ENCODE data around the gene OR1D5.
"Not testable (repeated sequence)": the region's sequence is repeated elsewhere in the genome, so short reads cannot be mapped to it uniquely, and the experiment has no call there.

The OR1D5 gene

DNA sequence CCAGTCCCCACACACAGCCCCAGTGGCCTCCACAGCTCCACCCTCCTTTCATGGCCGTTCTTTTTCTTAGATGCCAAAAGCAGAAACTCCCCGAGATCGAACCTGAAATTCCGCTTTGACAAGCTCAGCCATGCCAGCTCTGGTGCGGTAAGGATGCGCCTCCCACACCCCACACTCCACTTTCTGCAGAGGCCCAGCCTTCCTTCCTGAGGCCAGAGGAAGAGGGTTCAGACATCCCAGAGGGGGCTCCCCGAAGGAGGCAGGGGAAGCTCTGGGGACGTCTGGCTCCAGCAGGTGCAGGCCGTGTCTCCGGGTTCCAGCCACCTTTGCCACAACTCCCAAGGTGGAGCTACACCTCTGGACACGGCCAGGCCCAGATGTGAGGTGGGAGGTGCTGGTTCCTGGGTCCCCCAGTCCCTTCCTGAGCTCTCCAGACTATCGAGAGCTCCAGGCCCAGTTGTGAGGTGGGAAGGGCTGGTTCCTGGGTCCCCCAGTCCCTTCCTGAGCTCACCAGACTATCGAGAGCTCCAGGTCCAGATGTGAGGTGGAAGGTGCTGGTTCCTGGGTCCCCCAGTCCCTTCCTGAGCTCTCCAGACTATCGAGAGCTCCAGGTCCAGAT lies 32.4 kb downstream of the OR1D5 start:
- not testable (repeated sequence) for DNase-seq

- DNase-seq: no peak
Measured at GRCh38 chr17:3030096-3030495, 33.3 kb downstream of the OR1D5 start.

GRCh38 chr17:3029213-3029913 lies 34.0 kb downstream of the OR1D5 start:
- no peak for DNase-seq

- no peak for DNase-seq
Measured at GRCh38 chr17:3027786-3028532, 35.4 kb downstream of the OR1D5 start.

DNA sequence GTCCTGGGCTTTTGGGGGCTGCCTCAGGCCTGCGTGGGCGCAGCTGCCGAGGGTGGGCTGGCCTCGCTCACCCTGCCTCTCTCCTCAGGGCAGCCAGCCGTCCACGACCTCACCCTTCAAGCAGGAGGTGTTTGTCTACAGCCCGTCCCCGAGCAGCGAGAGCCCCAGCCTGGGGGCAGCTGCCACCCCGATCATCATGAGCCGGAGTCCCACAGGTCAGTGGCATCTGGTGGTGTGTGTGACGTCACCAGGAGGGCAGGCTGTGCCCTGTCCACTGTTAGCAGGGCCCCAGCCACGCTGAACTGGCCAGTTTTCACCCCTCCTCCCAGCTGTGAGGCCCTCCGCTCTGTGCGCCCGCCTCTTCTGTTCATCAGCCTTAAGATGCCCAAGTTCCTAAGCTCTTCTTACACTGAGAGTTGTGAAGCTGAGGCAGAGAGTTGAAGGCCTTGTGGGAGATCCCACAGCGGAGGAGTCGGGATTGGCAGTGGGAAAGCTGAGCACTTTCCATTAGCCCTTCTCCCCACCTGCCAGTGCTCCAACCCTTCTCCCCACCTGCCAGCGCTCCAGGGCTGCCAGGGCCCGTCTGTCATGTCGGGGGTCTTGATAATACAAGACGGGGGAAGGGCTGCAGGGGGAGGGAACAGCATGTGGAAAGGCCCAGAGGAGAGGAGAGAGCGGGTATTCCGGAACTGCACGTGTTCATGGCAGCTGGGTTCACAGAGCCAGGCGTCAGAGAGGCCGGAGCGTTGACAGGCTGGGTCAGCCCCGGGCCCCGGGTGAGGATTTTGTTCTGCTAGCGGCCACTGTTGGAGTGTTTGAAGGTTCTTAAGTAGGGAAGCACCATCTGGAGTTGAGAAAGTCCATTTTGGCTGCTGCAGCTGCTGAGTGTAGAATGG lies 36.3 kb downstream of the OR1D5 start:
- DNase-seq: no peak

GRCh38 chr17:3026125-3026855 lies 37.1 kb downstream of the OR1D5 start:
- no peak for DNase-seq

- no peak for DNase-seq
Measured at GRCh38 chr17:3025421-3026124, 37.8 kb downstream of the OR1D5 start.

DNA sequence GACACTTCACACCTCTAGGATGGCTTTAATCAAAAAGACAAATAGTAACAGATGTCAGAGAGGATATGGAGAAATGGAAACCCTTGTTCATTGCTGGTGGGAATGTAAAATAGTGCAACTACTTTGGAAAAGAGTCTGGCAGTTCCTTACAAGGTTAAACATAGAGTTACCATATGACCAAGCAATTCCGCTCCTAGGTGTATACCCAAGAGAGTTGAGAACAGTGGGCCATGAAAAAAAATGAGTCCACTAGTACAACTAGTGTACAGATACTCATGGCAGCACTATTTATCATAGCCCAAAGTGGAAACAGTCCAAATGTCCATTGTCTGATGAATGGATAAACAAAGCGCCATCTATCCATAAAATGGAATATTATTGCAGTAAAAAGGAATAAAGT lies 39.1 kb downstream of the OR1D5 start:
- DNase-seq: no peak

DNA sequence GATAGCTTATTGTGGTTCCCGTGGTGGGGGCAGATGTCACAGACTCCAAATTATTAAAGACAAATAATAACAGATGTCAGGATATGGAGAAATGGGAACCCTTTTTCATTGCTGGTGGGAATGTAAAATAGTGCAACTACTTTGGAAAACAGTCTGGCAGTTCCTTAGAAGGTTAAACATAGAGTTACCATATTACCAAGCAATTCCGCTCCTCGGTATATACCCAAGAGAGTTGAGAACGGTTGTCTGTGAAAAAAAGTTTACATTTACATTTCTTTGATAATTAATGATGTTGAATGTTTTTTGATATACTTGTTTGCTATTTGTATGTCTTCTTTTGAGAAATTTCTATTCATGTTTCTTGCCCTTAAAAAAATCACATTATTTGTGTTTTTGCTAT lies 41.2 kb downstream of the OR1D5 start:
- DNase-seq: no peak

GRCh38 chr17:3020381-3020780 lies 43.0 kb downstream of the OR1D5 start:
- no peak for DNase-seq

DNA sequence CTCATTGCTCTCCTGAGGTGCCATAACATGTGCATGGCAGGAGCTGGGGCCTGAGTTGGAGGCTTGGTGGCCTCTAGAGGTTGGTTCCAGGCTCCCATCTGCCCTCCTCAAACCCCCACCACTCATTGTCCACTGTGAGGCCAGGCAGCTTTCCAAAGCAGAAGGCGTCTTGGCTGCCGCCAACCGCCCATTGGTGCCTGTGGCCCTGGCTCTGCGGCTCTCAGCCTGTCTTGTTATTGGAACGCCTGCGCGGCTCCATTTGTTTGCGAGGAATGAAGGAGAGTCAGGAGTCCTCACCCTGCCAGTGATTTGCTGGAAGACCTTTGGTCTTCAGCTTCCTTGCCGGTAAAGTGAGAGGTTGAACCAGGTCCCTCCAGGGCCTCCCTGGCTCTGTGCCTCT lies 43.6 kb downstream of the OR1D5 start:
- DNase-seq: no peak

DNA sequence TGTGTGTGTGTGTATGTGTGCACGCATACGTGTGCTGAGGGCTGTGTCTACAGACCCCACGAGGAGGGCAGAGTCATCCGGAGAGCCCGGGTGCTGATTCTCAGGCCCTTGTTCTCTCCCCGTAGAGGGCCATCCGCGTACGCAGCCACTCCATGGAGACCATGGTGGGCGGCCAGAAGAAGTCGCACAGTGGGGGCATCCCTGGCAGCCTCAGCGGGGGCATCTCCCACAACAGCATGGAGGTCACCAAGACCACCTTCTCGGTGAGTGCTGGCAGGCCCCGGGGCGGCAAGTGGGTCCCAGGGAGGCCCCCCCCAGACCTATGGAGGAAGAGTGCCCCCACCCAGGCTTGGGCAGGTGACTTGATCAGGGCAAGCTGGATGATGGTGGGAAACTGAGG lies 45.5 kb downstream of the OR1D5 start:
- DNase-seq: no peak

DNA sequence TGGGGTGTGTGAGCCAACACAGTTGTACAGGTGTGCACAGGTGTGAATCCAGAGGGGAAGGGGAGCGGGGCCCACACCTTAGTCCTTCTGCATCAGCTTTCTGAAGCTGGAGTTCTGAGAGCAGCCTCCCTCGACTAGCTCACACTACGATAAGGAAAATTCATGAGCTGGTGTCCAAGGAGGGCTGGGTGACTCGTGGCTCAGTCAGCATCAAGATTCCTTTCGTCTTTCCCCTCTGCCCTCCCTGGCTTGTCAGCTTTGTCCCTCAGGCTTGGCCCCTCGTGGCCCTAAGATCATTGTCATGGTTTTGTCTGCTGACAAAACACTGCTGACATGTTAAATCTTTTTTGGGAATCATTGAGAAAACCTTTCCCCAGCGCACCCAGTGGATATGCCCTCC lies 47.5 kb downstream of the OR1D5 start:
- DNase-seq: no peak

- DNase-seq: no peak
Measured at GRCh38 chr17:3012926-3013581, 50.4 kb downstream of the OR1D5 start.

Measured in NCI-H1105 (cell line).